Thymus (tissue), 14 donors: ENCODE data around the gene BBS10. TPM values are rescaled to one million over a fixed set of nuclear protein-coding genes. Genes with fewer than 3 reads are reported as not detected.
"Not testable (repeated sequence)": the region's sequence is repeated elsewhere in the genome, so short reads cannot be mapped to it uniquely, and the experiment has no call there.

Source experiments
- DNase-seq, 9 donors: peaks; one replicate each; pipeline ENCODE4 v3.0.0-alpha.2; 2013; ENCODE audit warnings: low spot score in 9 of 9, low read depth in 6 of 9, missing footprints in 1 of 9
- H3K27ac ChIP-seq, 2 donors: one replicate each; pipeline ENCODE4 v1.5.1; 2013; ENCODE audit warnings: control low read depth in 1 of 2, low read depth in 1 of 2, low read length in 1 of 2, mild to moderate bottlenecking in 1 of 2, moderate library complexity in 1 of 2
- H3K27me3 ChIP-seq, 2 donors: one replicate each; pipeline ENCODE4 v1.5.1; 2013; ENCODE audit warnings: low read length in 1 of 2; ENCODE audit not compliant: control insufficient read depth in 2 of 2, insufficient read depth in 1 of 2
- H3K36me3 ChIP-seq, 2 donors: one replicate each; pipeline ENCODE4 v1.5.1; 2013; ENCODE audit warnings: low read length in 1 of 2, mild to moderate bottlenecking in 1 of 2, moderate library complexity in 1 of 2; ENCODE audit not compliant: control insufficient read depth in 2 of 2, insufficient read depth in 2 of 2
- H3K4me1 ChIP-seq, 2 donors: one replicate each; pipeline ENCODE4 v1.5.1; 2013; ENCODE audit warnings: low read length in 2 of 2; ENCODE audit not compliant: control insufficient read depth in 2 of 2, insufficient read depth in 2 of 2
- H3K4me3 ChIP-seq, 2 donors: one replicate each; pipeline ENCODE4 v1.5.1; 2013; ENCODE audit warnings: low read length in 2 of 2, control low read depth in 1 of 2, mild to moderate bottlenecking in 1 of 2
- H3K9me3 ChIP-seq, 2 donors: one replicate each; pipeline ENCODE4 v1.5.1; 2013; ENCODE audit warnings: low read length in 1 of 2, mild to moderate bottlenecking in 1 of 2; ENCODE audit not compliant: control insufficient read depth in 2 of 2, insufficient read depth in 1 of 2
- WGBS: extraction: QIAGEN DNeasy Blood & Tissue Kit; methylation state at CpG from one replicate; pipeline ENCODE4 v1.1.7; 2013; 5-methylcytosine and 5-hydroxymethylcytosine counted together
- long read RNA-seq, 10 donors: transcript quantifications; one replicate each; lab custom pipeline, GENCODE V29; 2026
- polyA plus RNA-seq: library from polyadenylated mRNA; stranded (reverse); fragments of 200-250 nt; gene quantifications from one replicate; pipeline ENCODE4 v1.2.3, GENCODE V29; 2013
- total RNA-seq: library from RNA; stranded (reverse); fragments of 120-200 nt; gene quantifications from one replicate; pipeline ENCODE4 v1.2.4, GENCODE V29; 2013
- donor health status: healthy.

The BBS10 gene
- total RNA-seq (12.2 TPM), polyA plus RNA-seq (13.3 TPM)
- long read RNA-seq, donor 1 = 0 reads
- long read RNA-seq, donor 2 = 0 reads
- long read RNA-seq, donor 3, partial matches to known transcripts = 0 of 4 reads
- long read RNA-seq, donor 3, other reads (novel, unspliced or antisense) = 0 of 4 reads
- long read RNA-seq, donor 4, partial matches to known transcripts = 0 of 1 reads
- long read RNA-seq, donor 4, other reads (novel, unspliced or antisense) = 0 of 1 reads
- long read RNA-seq, donor 5, transcript BBS10-201 (2 exons, 3,595 nt) = major isoform, 8 of 8 reads
- long read RNA-seq, donor 5, partial matches to known transcripts = 0 of 8 reads
- long read RNA-seq, donor 5, other reads (novel, unspliced or antisense) = 0 of 8 reads
- long read RNA-seq, donor 6, partial matches to known transcripts = 0 of 1 reads
- long read RNA-seq, donor 6, other reads (novel, unspliced or antisense) = 0 of 1 reads
- long read RNA-seq, donor 7, partial matches to known transcripts = 0 of 3 reads
- long read RNA-seq, donor 7, other reads (novel, unspliced or antisense) = 0 of 3 reads
- long read RNA-seq, donor 8, partial matches to known transcripts = 0 of 1 reads
- long read RNA-seq, donor 8, other reads (novel, unspliced or antisense) = 0 of 1 reads
- long read RNA-seq, donor 9, partial matches to known transcripts = 0 of 4 reads
- long read RNA-seq, donor 9, other reads (novel, unspliced or antisense) = 0 of 4 reads
- long read RNA-seq, donor 10, transcript BBS10-201 (2 exons, 3,595 nt) = major isoform, 5 of 5 reads
- long read RNA-seq, donor 10, partial matches to known transcripts = 0 of 5 reads
- long read RNA-seq, donor 10, other reads (novel, unspliced or antisense) = 0 of 5 reads

- Histone ChIP-seq H3K36me3 (no peaks in the 10 kb centered on the region), H3K4me3 (peak within 1 kb of the TSS; percentile 69 to 77), H3K4me1 (peaks cover 4 to 14% of the 10 kb centered on the region in 2 donors), H3K27me3 (no peaks in the 10 kb centered on the region), H3K9me3 (no peaks in the 10 kb centered on the region), H3K27ac (peak within 1 kb of the TSS; percentile 79 to 94)
- DNase-seq = peak; percentile 73 to 94 (median 83)
- 2% methylated on average over 49 of the region's 49 CpGs for WGBS
Measured at GRCh38 chr12:76348079-76348901, at the start of gene BBS10. BBS10 (minus strand) TSS chr12:76348415; CDS start chr12:76348358, 57 bp downstream.

- Histone ChIP-seq H3K36me3 (peaks cover 15 to 39% of the 10 kb centered on the region in 2 donors), H3K27me3 (no peaks in the 10 kb centered on the region), H3K27ac (no peak overlapping the region), H3K9me3 (no peaks in the 10 kb centered on the region), H3K4me3 (no peak overlapping the region), H3K4me1 (no peaks in the 10 kb centered on the region)
- WGBS = 98% methylated on average over 1 of the region's 1 CpG
- DNase-seq = no peak
Measured at GRCh38 chr12:76391461-76391860, 43.2 kb upstream of the BBS10 start.

- no peak overlapping the region for H3K27ac ChIP-seq
- H3K36me3 ChIP-seq = peaks cover 13 to 56% of the 10 kb centered on the region in 2 donors
- no peaks in the 10 kb centered on the region for H3K4me1 ChIP-seq
- DNase-seq = no peak
- H3K27me3 ChIP-seq = no peaks in the 10 kb centered on the region
- H3K9me3 ChIP-seq = no peaks in the 10 kb centered on the region
- WGBS = 99% methylated on average over 2 of the region's 2 CpGs
- no peak overlapping the region for H3K4me3 ChIP-seq
Measured at GRCh38 chr12:76387614-76388013, 39.4 kb upstream of the BBS10 start.

GRCh38 chr12:76384560-76384959 is 36.3 kb upstream of the BBS10 start:
- DNase-seq = no peak
- Histone ChIP-seq H3K27me3 (no peaks in the 10 kb centered on the region), H3K4me1 (no peaks in the 10 kb centered on the region), H3K9me3 (no peaks in the 10 kb centered on the region), H3K27ac (no peak overlapping the region), H3K36me3 (peaks cover 9 to 39% of the 10 kb centered on the region in 2 donors), H3K4me3 (no peak overlapping the region)
- WGBS = 94% methylated on average over 2 of the region's 2 CpGs

GRCh38 chr12:76383988-76384387 is 35.8 kb upstream of the BBS10 start:
- H3K9me3 ChIP-seq = no peaks in the 10 kb centered on the region
- 99% methylated on average over 3 of the region's 3 CpGs for WGBS
- H3K36me3 ChIP-seq = peaks cover 3 to 35% of the 10 kb centered on the region in 2 donors
- no peak overlapping the region for H3K27ac ChIP-seq
- H3K27me3 ChIP-seq = no peaks in the 10 kb centered on the region
- DNase-seq = no peak
- no peak overlapping the region for H3K4me3 ChIP-seq
- H3K4me1 ChIP-seq = no peaks in the 10 kb centered on the region

DNA sequence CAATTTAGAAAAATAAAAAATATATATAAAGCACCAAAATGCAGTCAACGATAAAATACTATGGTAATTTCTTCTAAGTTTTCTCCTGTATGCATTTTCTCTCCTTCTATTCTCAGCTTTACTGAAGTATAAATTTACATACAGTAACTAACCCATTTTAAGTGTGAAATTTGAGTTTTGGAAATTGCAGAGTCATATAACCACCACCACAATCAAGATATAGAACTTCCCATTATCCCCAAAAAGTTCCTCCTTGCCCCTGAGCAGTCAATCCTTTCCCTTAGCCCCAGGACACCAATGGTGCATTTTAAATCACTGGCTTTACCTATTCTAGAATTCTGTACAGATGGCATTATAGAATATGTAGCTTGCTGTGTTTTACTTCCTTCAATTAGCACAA is 31.0 kb upstream of the BBS10 start:
- Histone ChIP-seq H3K27me3 (no peaks in the 10 kb centered on the region), H3K4me1 (no peaks in the 10 kb centered on the region), H3K36me3 (peaks cover 9 to 28% of the 10 kb centered on the region in 2 donors), H3K4me3 (no peak overlapping the region), H3K9me3 (no peaks in the 10 kb centered on the region), H3K27ac (no peak overlapping the region)
- WGBS = 100% methylated on average over 1 of the region's 1 CpG
- DNase-seq = no peak

DNA sequence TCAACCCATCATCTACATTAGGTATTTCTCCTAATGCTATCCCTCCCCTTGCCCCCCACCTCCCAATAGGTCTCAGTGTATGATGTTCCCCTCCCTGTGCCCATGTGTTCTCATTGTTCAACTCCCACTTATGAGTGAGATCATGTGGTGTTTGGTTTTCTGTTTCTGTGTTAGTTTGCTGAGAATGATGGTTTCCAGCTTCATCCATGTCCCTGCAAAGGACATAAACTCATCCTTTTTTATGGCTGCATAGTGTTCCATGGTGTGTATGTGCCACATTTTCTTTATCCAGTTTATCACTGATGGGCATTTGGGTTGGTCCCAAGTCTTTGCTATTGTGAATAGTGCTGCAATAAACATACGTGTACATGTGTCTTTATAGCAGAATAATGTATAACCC is 28.7 kb upstream of the BBS10 start:
- not testable (repeated sequence) for H3K4me1 ChIP-seq, H3K4me3 ChIP-seq, H3K9me3 ChIP-seq, DNase-seq, H3K27me3 ChIP-seq, H3K27ac ChIP-seq
- 100% methylated on average over 1 of the region's 1 CpG for WGBS
- peaks cover 9 to 31% of the 10 kb centered on the region in 2 donors for H3K36me3 ChIP-seq

DNA sequence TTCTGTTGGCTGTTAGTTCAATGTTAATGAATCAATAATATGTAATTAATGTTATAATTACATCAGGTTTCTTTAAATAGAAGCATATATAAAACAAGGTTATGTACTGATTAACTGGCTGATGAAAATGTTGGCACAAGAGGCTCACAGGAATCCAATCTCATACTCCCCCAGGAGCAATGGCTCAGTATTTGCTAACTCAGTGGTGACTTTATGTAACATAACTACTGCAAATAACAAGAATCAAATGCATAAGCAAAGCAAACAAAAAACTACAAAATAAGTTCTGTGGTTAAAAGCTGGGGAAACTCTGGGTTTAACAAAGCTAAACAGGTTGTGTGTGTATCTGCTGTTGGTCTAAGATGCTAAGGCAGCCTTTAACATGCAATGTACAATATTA is 27.7 kb upstream of the BBS10 start:
- Histone ChIP-seq H3K36me3 (peaks cover 9 to 31% of the 10 kb centered on the region in 2 donors), H3K4me1 (no peaks in the 10 kb centered on the region), H3K27me3 (no peaks in the 10 kb centered on the region), H3K27ac (no peak overlapping the region), H3K9me3 (no peaks in the 10 kb centered on the region), H3K4me3 (no peak overlapping the region)
- no peak for DNase-seq
